GM23338 (cell line): ENCODE results near the gene SNAPC3. TPM values are rescaled to one million over a fixed set of nuclear protein-coding genes. Genes with fewer than 3 reads are reported as not detected.

Source experiments
- ATAC-seq: fragments of 200-7000 bp; cut with Tn5 transposase; 3 replicates; pipeline ENCODE4 v1.9.1; 2020
- DNase-seq: peaks from one replicate; pipeline ENCODE4 v3.0.0-alpha.2; 2015; ENCODE audit warnings: low spot score
- H2AFZ ChIP-seq: fragments of 200-600 bp; sonication (generic); 2 replicates; pipeline ENCODE4 v1.8.0; 2016; ENCODE audit warnings: antibody characterized with exemption, mild to moderate bottlenecking, moderate library complexity
- H3F3A ChIP-seq: fragments of 200-600 bp; sonication (generic); replicated peaks from 2 replicates; pipeline ENCODE4 v1.8.0; 2017; ENCODE audit warnings: antibody characterized with exemption, mixed run types, low read depth
- H3K27ac ChIP-seq: fragments of 200-600 bp; sonication (generic); 2 replicates; pipeline ENCODE4 v1.6.1; 2016; ENCODE audit warnings: low read depth
- H3K27me3 ChIP-seq: fragments of 200-600 bp; sonication (generic); 2 replicates; pipeline ENCODE4 v1.8.0; 2016; ENCODE audit warnings: mild to moderate bottlenecking, mixed run types, moderate library complexity; ENCODE audit not compliant: insufficient read depth
- H3K36me3 ChIP-seq: fragments of 200-600 bp; sonication (generic); 2 replicates; pipeline ENCODE4 v1.8.0; 2016; ENCODE audit warnings: mild to moderate bottlenecking; ENCODE audit not compliant: insufficient read depth
- H3K4me1 ChIP-seq: fragments of 200-600 bp; sonication (generic); 2 replicates; pipeline ENCODE4 v1.8.0; 2016; ENCODE audit warnings: mild to moderate bottlenecking, moderate library complexity; ENCODE audit not compliant: insufficient read depth
- H3K4me2 ChIP-seq: fragments of 200-600 bp; sonication (generic); 2 replicates; pipeline ENCODE4 v1.7.1; 2017; ENCODE audit warnings: mixed run types
- H3K4me3 ChIP-seq: fragments of 200-600 bp; sonication (generic); 2 replicates; pipeline ENCODE4 v1.6.1; 2016; ENCODE audit warnings: mixed run types
- H3K79me2 ChIP-seq: fragments of 200-600 bp; sonication (generic); replicated peaks from 2 replicates; pipeline ENCODE4 v1.8.0; 2017; ENCODE audit warnings: mild to moderate bottlenecking; ENCODE audit not compliant: insufficient read depth
- H3K9me2 ChIP-seq: fragments of 200-600 bp; sonication (generic); 2 replicates; pipeline ENCODE4 v1.8.0; 2017; ENCODE audit not compliant: insufficient read depth
- H4K20me1 ChIP-seq: fragments of 200-600 bp; sonication (generic); replicated peaks from 2 replicates; pipeline ENCODE4 v1.8.0; 2017; ENCODE audit warnings: mild to moderate bottlenecking; ENCODE audit not compliant: insufficient read depth
- H3K27ac Mint-ChIP-seq: 2 replicates; pipeline ENCODE4 v1.8.0; 2020; ENCODE audit warnings: inconsistent platforms, mild to moderate bottlenecking, moderate library complexity, mixed read lengths
- H3K27me3 Mint-ChIP-seq: 3 replicates; pipeline ENCODE4 v1.8.0; 2022; ENCODE audit warnings: low read depth, mild to moderate bottlenecking, moderate library complexity, mixed read lengths, inconsistent platforms; ENCODE audit not compliant: insufficient read depth, poor library complexity
- H3K36me3 Mint-ChIP-seq: 3 replicates; pipeline ENCODE4 v1.8.0; 2021; ENCODE audit warnings: low read depth, mild to moderate bottlenecking, inconsistent platforms, moderate library complexity, mixed read lengths
- H3K4me1 Mint-ChIP-seq: 3 replicates; pipeline ENCODE4 v1.8.0; 2020; ENCODE audit warnings: mild to moderate bottlenecking, inconsistent platforms, mixed read lengths
- H3K4me3 Mint-ChIP-seq: 3 replicates; pipeline ENCODE4 v1.8.0; 2021; ENCODE audit warnings: moderate library complexity, mild to moderate bottlenecking, inconsistent platforms, mixed read lengths
- H3K9me3 Mint-ChIP-seq: 3 replicates; pipeline ENCODE4 v1.8.0; 2020; ENCODE audit warnings: moderate library complexity, mild to moderate bottlenecking, inconsistent platforms, mixed read lengths
- CREB1 ChIP-seq: fragments of 250-450 bp; sonication (Bioruptor Pico); IDR thresholded peaks from 2 replicates; pipeline ENCODE4 v1.5.0; 2020; ENCODE audit warnings: low read depth, mild to moderate bottlenecking, moderate library complexity
- CTCF ChIP-seq, 2 experiments: fragments of 200-600 bp in 1 of 2; sonication (generic) in 1 of 2; conservative IDR thresholded peaks; 2 replicates each; pipeline versions ENCODE4 v1.5.1 to v1.6.1; 2016 to 2017; ENCODE audit warnings: antibody characterized with exemption in 2 of 2, low read depth in 2 of 2, mild to moderate bottlenecking in 2 of 2, moderate library complexity in 1 of 2
- ETS1 ChIP-seq: IDR thresholded peaks from 2 replicates; pipeline ENCODE4 v1.6.1; 2016; ENCODE audit warnings: antibody characterized with exemption
- EZH2 ChIP-seq: fragments of 200-600 bp; sonication (generic); IDR thresholded peaks from one replicate; pipeline ENCODE4 v1.8.0; 2017; ENCODE audit warnings: antibody characterized with exemption, mild to moderate bottlenecking, low read depth; ENCODE audit not compliant: unreplicated experiment
- EZH2phosphoT487 ChIP-seq: fragments of 200-600 bp; sonication (generic); IDR thresholded peaks from one replicate; pipeline ENCODE4 v1.8.1; 2018; ENCODE audit warnings: antibody characterized with exemption; ENCODE audit not compliant: unreplicated experiment
- JUNB ChIP-seq: IDR thresholded peaks from one replicate; pipeline ENCODE4 v1.6.1; 2016; ENCODE audit warnings: antibody characterized with exemption; ENCODE audit not compliant: unreplicated experiment
- NANOG ChIP-seq: IDR thresholded peaks from 2 replicates; pipeline ENCODE4 v1.6.1; 2016; ENCODE audit warnings: antibody characterized with exemption, borderline replicate concordance
- POLR2AphosphoS5 ChIP-seq: IDR thresholded peaks from 2 replicates; pipeline ENCODE4 v1.6.1; 2016; ENCODE audit warnings: antibody characterized with exemption, low read depth
- REST ChIP-seq: IDR thresholded peaks from one replicate; pipeline ENCODE4 v1.6.1; 2018; ENCODE audit warnings: antibody characterized with exemption; ENCODE audit not compliant: unreplicated experiment
- STAT1 ChIP-seq: IDR thresholded peaks from one replicate; pipeline ENCODE4 v1.6.1; 2016; ENCODE audit warnings: antibody characterized with exemption; ENCODE audit not compliant: unreplicated experiment
- ZNF114 ChIP-seq: fragments of 250-450 bp; sonication (Bioruptor Pico); IDR thresholded peaks from 2 replicates; pipeline ENCODE4 v1.5.0; 2020; ENCODE audit warnings: mild to moderate bottlenecking, moderate library complexity
- ZNF331 ChIP-seq: fragments of 250-450 bp; sonication (Bioruptor Pico); IDR thresholded peaks from 2 replicates; pipeline ENCODE4 v1.5.0; 2020; ENCODE audit warnings: low read depth, mild to moderate bottlenecking, moderate library complexity
- polyA plus RNA-seq: library from polyadenylated mRNA; unstranded; fragments of >200 nt; fragmentation: Nextera tagmentation; extraction: Ambion mirVana; gene quantifications from 2 replicates; pipeline ENCODE4 v1.2.1, GENCODE V29; 2016
- total RNA-seq: library from RNA; depleted of rRNA; stranded (reverse); fragments of >200 nt; shearing (Covaris generic); gene quantifications from 2 replicates; pipeline ENCODE4 v1.2.3, GENCODE V29; 2014
- TF ChIP-seq, protein P1 (sequence below): fragments of 250-450 bp; sonication (Bioruptor Pico); IDR thresholded peaks from 2 replicates; pipeline ENCODE4 v1.5.0; 2020; ENCODE audit warnings: mild to moderate bottlenecking, moderate library complexity

Gene SNAPC3
- total and polyA plus RNA-seq, 2 experiments from 2014 or later: 20.9 to 35.2 TPM

DNA sequence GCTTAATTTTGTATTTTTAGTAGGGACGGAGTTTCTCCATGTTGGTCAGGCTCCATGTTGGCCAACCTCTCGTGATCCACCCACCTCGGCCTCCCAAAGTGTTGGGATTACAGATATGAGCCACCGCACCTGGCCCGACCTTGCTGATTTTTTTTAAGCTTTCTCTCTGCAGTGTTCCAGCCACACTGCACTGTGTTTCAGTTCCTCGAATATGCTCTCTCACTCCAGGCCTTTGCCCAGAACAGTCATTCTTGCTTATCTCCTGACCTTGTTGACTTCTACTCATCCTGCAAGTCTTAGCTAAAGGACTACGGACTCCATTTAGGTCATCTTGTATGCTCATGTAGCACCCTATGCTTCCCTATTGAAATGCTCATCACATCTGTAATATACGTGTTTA, 3.3 kb downstream of the SNAPC3 start:
- Histone ChIP-seq H3K79me2 (peaks cover 77% of the 10 kb centered on the region), H3F3A (0 out of 2 replicates have a peak, but pooled peaks cover 3% of the 10 kb centered on the region), H3K36me3 (peaks cover 3% of the 10 kb centered on the region), H3K27me3 (no peaks in the 10 kb centered on the region), H4K20me1 (peaks cover 14% of the 10 kb centered on the region; the same call in 1 of the 2 replicates), H3K4me3 (no peak overlapping the region), H3K9me2 (no peaks in the 10 kb centered on the region), H3K4me1 (peaks cover 16% of the 10 kb centered on the region), H2AFZ (no peak overlapping the region), H3K4me2 (no peak overlapping the region), H3K27ac (no peak overlapping the region)
- no peaks in the 10 kb centered on the region for H3K27me3 Mint-ChIP-seq
- no peak for TF ChIP-seq NANOG
- no peak for TF ChIP-seq EZH2phosphoT487
- no peak for TF ChIP-seq ZNF331 (CRISPR knock-in tag)
- TF ChIP-seq REST: no peak
- no peak for TF ChIP-seq POLR2AphosphoS5
- no peak for TF ChIP-seq EZH2
- TF ChIP-seq CREB1: no peak
- TF ChIP-seq JUNB: no peak
- TF ChIP-seq, protein P1, sequence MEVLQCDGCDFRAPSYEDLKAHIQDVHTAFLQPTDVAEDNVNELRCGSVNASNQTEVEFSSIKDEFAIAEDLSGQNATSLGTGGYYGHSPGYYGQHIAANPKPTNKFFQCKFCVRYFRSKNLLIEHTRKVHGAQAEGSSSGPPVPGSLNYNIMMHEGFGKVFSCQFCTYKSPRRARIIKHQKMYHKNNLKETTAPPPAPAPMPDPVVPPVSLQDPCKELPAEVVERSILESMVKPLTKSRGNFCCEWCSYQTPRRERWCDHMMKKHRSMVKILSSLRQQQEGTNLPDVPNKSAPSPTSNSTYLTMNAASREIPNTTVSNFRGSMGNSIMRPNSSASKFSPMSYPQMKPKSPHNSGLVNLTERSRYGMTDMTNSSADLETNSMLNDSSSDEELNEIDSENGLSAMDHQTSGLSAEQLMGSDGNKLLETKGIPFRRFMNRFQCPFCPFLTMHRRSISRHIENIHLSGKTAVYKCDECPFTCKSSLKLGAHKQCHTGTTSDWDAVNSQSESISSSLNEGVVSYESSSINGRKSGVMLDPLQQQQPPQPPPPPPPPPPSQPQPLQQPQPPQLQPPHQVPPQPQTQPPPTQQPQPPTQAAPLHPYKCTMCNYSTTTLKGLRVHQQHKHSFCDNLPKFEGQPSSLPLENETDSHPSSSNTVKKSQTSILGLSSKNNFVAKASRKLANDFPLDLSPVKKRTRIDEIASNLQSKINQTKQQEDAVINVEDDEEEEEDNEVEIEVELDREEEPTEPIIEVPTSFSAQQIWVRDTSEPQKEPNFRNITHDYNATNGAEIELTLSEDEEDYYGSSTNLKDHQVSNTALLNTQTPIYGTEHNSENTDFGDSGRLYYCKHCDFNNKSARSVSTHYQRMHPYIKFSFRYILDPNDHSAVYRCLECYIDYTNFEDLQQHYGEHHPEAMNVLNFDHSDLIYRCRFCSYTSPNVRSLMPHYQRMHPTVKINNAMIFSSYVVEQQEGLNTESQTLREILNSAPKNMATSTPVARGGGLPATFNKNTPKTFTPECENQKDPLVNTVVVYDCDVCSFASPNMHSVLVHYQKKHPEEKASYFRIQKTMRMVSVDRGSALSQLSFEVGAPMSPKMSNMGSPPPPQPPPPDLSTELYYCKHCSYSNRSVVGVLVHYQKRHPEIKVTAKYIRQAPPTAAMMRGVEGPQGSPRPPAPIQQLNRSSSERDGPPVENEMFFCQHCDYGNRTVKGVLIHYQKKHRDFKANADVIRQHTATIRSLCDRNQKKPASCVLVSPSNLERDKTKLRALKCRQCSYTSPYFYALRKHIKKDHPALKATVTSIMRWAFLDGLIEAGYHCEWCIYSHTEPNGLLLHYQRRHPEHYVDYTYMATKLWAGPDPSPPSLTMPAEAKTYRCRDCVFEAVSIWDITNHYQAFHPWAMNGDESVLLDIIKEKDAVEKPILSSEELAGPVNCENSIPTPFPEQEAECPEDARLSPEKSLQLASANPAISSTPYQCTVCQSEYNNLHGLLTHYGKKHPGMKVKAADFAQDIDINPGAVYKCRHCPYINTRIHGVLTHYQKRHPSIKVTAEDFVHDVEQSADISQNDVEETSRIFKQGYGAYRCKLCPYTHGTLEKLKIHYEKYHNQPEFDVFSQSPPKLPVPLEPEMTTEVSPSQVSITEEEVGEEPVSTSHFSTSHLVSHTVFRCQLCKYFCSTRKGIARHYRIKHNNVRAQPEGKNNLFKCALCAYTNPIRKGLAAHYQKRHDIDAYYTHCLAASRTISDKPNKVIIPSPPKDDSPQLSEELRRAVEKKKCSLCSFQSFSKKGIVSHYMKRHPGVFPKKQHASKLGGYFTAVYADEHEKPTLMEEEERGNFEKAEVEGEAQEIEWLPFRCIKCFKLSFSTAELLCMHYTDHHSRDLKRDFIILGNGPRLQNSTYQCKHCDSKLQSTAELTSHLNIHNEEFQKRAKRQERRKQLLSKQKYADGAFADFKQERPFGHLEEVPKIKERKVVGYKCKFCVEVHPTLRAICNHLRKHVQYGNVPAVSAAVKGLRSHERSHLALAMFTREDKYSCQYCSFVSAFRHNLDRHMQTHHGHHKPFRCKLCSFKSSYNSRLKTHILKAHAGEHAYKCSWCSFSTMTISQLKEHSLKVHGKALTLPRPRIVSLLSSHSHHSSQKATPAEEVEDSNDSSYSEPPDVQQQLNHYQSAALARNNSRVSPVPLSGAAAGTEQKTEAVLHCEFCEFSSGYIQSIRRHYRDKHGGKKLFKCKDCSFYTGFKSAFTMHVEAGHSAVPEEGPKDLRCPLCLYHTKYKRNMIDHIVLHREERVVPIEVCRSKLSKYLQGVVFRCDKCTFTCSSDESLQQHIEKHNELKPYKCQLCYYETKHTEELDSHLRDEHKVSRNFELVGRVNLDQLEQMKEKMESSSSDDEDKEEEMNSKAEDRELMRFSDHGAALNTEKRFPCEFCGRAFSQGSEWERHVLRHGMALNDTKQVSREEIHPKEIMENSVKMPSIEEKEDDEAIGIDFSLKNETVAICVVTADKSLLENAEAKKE (CRISPR knock-in tag): no peak
- TF ChIP-seq STAT1: no peak
- TF ChIP-seq CTCF (conservative IDR thresholded peaks at IDR 0.05; ENCODE audit: low read depth in 2 of 2): no peak
- no peak for TF ChIP-seq ZNF114 (CRISPR knock-in tag)
- no peak for TF ChIP-seq ETS1
- H3K36me3 Mint-ChIP-seq: peaks cover 48% of the 10 kb centered on the region
- no peak overlapping the region for H3K27ac Mint-ChIP-seq
- ATAC-seq (no peak), DNase-seq (no peak)
- H3K9me3 Mint-ChIP-seq: no peaks in the 10 kb centered on the region
- no peak overlapping the region for H3K4me3 Mint-ChIP-seq
- peaks cover 23% of the 10 kb centered on the region; the same call in 2 of the 3 replicates for H3K4me1 Mint-ChIP-seq
